ENCODE results near the gene CWC27.

The CWC27 gene

DNA sequence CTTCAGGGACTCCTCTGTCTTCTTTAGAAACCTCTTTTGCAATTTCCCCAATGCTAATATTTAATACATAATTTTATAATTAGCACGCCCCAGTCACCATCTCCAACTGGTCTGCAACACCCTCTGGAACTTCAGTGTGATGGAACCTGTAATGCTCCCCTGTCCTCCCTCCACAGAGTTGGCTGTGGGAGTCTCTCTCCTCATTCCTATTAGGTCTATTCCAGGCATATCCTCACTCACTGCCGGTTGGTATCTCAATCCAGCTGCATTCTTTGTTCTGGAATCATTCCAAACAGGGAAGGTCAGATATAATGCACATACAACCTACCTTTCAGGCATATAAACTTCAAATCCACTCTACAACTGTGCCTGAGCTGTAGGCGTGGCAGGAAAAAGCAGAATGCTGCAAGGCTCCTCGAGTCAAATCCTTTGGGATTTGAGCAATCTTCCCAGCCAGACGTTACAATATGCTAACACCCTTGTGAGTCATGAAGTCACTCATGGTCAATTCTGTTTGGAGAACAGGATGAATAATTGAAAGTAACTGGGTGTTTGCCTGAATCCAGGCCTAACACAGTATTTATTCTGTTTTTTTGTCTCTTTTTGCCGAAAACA is 293.8 kb downstream of the CWC27 start:
- in situ Hi-C loops (cut with MboI; ENCODE audit: low sequenced_read_pairs), result no loop called here

DNA sequence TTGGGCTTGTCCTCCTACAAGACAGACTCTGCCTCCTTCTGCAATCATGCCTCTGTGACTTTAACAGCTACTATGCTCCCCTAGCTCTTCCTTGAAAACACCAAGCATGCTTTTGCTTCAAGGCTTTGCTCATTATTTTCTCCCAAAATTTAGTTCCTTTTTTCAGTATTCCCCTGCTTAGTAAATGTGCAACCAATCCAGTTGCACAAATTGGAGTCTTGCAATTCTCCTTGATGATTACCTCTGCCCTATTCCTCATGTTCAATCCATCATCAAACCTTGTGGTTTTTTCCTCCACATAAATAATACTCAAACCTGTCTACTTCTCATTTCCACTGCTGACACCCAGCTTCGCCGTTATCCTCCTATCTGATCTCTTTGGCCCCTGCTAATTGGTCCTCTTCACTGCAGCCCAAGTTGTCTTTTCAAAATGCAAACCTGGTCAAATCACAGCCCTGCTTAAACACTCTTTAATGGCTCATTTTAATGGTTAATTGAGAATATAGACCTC is 296.3 kb downstream of the CWC27 start:
- in situ Hi-C loops (cut with MboI; ENCODE audit: low sequenced_read_pairs), result no loop called here

DNA sequence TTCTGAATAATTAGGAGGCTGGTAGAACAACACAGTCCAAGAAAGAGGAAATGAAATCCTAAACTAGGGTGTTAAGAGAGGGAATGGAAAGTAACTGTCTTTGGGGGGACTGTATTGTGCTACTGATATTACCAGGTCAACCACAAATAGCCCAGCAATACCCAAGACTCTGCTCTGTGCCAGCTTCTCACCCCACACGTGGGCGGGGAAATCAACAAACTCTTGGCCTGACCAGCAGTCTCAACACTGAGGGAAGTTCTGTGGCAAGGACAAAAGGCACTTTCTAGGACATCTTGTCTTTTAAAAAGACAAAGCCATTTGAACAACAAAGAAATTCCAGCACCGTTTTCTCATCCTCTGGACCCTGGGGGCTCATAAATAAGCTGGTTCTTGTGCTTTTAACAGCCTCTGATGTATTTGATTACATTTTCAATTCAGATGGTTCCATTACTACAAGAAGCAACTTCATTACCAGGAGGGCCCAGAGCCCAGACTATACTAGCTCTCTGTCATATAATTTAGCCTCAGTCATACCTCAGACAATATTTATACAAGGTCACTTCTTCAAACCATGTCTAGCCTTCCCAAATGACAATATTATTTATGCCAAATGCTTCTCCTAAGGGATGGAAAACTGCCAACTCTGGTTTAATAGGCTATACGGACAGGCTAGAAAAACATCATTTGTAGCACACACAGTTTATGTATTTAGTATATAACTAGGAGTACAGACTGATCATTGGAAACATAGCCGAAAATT is 297.8 kb downstream of the CWC27 start:
- in situ Hi-C loops (cut with MboI; ENCODE audit: low sequenced_read_pairs), result no loop called here

DNA sequence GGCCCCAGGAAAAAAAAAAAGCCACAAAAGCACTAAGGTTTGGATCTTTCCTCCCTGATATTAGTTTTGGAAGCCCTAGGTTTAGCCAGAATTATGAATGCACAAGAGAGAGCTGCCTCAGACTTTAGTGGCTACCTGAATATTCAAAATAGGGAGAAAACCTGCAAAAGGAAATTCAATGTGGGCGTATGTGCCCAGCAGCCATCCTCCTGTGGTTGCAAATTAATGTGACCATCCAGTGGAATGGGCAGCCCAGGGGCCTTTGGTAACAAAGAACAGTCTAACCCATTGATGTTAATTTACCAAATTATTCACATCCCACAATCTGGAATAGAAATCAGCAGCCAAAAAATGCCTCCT is 298.4 kb downstream of the CWC27 start:
- in situ Hi-C loops (cut with MboI; ENCODE audit: low sequenced_read_pairs), result no loop called here
